ENCODE measurements around the gene RBM48. TPM values are rescaled to one million over a fixed set of nuclear protein-coding genes. Genes with fewer than 3 reads are reported as not detected.

RBM48 gene
- total and polyA plus RNA-seq, 9 of the 15 experiments (the other 6 are each of a cell fraction or from before 2014, with no cell fraction given) = 9.9 to 35.1 (median 16.3) TPM

DNA sequence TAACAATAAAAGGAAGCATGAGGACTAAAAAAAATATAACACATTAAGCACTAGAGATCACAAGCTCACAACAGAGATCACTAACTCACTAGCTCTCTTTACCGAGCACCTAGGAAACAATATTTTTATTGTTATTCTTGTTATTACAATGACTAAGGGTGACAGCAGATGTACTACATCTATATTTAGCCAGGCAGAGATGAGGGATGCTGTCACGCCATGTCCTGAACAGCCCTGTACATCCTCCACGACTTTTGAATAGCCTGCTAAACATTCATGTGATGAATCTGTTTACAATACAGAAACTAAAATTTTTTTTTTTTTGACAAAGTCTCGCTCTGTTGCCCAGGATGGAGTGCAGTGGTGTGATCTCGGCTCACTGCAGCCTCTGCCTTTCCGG is 38.9 kb downstream of the RBM48 start:
- POLR2A ChIA-PET = interaction anchor here (1.0 to 1.2 kb wide), 2 partner anchors 9 to 12 kb away, joined by 3 to 4 read pairs; no protein-coding TSS in a partner anchor
- Histone ChIP-seq H3K36me3 (ENCODE audit: control insufficient read depth, insufficient read depth, low read length) (peaks cover 83% of the 10 kb centered on the region), H3K9ac (ENCODE audit: insufficient read depth in 1 of 2, low read depth in 2 of 2, low read length in 2 of 2) (no peak overlapping the region), H3K4me3 (no peak overlapping the region), H3K4me2 (ENCODE audit: insufficient read depth, low read length) (no peak overlapping the region), H3K79me2 (ENCODE audit: control insufficient read depth, insufficient read depth, low read length) (no peaks in the 10 kb centered on the region), H2AFZ (ENCODE audit: low read depth, low read length) (no peak overlapping the region), H3K27me3 (ENCODE audit: control insufficient read depth in 2 of 2, insufficient read depth in 2 of 2, low read length in 2 of 2) (no peaks in the 10 kb centered on the region), H4K20me1 (replicated peaks; ENCODE audit: control insufficient read depth, insufficient read depth, low read length) (no peaks in the 10 kb centered on the region), H3K9me1 (ENCODE audit: control insufficient read depth, insufficient read depth, low read length) (no peaks in the 10 kb centered on the region), H3K4me1 (replicated peaks in 1 of 2; ENCODE audit: control insufficient read depth in 2 of 2, insufficient read depth in 2 of 2, low read length in 2 of 2) (no peaks in the 10 kb centered on the region), H3K27ac (ENCODE audit: extremely low read depth, low read depth, low read length) (no peak overlapping the region), H3K9me3 (replicated peaks; ENCODE audit: control insufficient read depth, insufficient read depth, low read depth, low read length) (no peaks in the 10 kb centered on the region)
- in situ Hi-C loops (cut with MboI) (no loop called here), intact Hi-C loops (cut with micrococcal nuclease) (loop anchor here (10.0 kb wide), 1 partner anchor 83 kb away; no protein-coding TSS in a partner anchor)
- TF ChIP-seq POLR2A (conservative IDR thresholded peaks at IDR 0.05) (0 out of 2 replicates have a peak, but pooled peaks have one; percentile 7), ZNF140 (CRISPR knock-in tag; IDR thresholded peaks at IDR 0.05) (no peak)
- FAIRE-seq (no peak), DNase-seq (ENCODE audit: extremely low read depth in 1 of 4, low spot score in 3 of 4) (no peak), ATAC-seq (no peak)
- 97% methylated on average over 6 of the region's 6 CpGs for WGBS (ENCODE audit: insufficient coverage, low coverage, missing lambda C conversion rate)
- BruUV-seq (replicated peaks) = no TSS peak
- CTCF ChIA-PET (ENCODE audit: low intra/inter-chr PET ratio) = no interaction called here

DNA sequence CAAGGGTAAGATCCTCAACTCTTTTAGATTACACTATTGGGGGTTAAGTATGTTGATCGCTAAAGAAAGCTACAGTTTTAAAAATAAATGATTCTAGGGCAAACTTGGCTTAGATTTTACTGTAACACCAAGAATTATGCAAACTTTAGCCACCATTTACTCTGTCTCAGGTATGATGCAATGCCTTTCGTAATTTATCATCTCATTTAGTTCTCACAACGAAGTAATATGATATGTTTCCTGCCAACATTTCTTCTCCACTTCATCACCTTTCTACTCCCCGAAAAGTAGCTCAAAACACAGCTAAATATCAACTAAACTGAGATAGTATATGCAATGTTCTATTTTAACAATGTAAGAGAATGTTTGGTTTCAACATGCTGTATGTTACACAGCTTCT is 40.5 kb downstream of the RBM48 start:
- H3K9ac ChIP-seq (ENCODE audit: insufficient read depth in 1 of 2, low read depth in 2 of 2, low read length in 2 of 2) = no peak overlapping the region
- intact Hi-C loops (cut with micrococcal nuclease) (loop anchor here (10.0 kb wide), 1 partner anchor 84 kb away; no protein-coding TSS in a partner anchor), in situ Hi-C loops (cut with MboI) (no loop called here)
- H3K9me1 ChIP-seq (ENCODE audit: control insufficient read depth, insufficient read depth, low read length) = no peaks in the 10 kb centered on the region
- no peak overlapping the region for H3K4me2 ChIP-seq (ENCODE audit: insufficient read depth, low read length)
- BruUV-seq (replicated peaks) = no TSS peak
- TF ChIP-seq ZNF609 (CRISPR knock-in tag; IDR thresholded peaks at IDR 0.05; ENCODE audit: borderline replicate concordance) = no peak
- peak; percentile 87 for TF ChIP-seq CEBPB (tag; IDR thresholded peaks at IDR 0.05)
- TF ChIP-seq, protein P1, sequence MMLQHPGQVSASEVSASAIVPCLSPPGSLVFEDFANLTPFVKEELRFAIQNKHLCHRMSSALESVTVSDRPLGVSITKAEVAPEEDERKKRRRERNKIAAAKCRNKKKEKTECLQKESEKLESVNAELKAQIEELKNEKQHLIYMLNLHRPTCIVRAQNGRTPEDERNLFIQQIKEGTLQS (IDR thresholded peaks at IDR 0.05) = peak; percentile 72
- TF ChIP-seq, protein P1 (CRISPR knock-in tag; conservative IDR thresholded peaks at IDR 0.05) = no peak
- no peak for TF ChIP-seq ZNF239 (CRISPR knock-in tag; IDR thresholded peaks at IDR 0.05)
- peak; percentile 25; the same call in 1 of the 2 replicates for TF ChIP-seq CEBPG (CRISPR knock-in tag; IDR thresholded peaks at IDR 0.05)
- peak; percentile 74 to 85 for TF ChIP-seq CEBPG (tag; conservative IDR thresholded peaks at IDR 0.05 in 1 of 2, IDR thresholded peaks at IDR 0.05 in 1 of 2)
- DNase-seq (ENCODE audit: extremely low read depth in 1 of 4, low spot score in 3 of 4) (no peak), ATAC-seq (no peak), FAIRE-seq (no peak)
- H3K27me3 ChIP-seq (ENCODE audit: control insufficient read depth in 2 of 2, insufficient read depth in 2 of 2, low read length in 2 of 2) = no peaks in the 10 kb centered on the region
- WGBS (ENCODE audit: insufficient coverage, low coverage, missing lambda C conversion rate) = 86% methylated on average over 4 of the region's 4 CpGs
- H2AFZ ChIP-seq (ENCODE audit: low read depth, low read length) = no peak overlapping the region
- ChIA-PET CTCF (ENCODE audit: low intra/inter-chr PET ratio) (no interaction called here), POLR2A (interaction anchor here (0.6 to 1.1 kb wide), 2 partner anchors 14 to 317 kb away, joined by 3 to 5 read pairs; no protein-coding TSS in a partner anchor)
- no peaks in the 10 kb centered on the region for H3K4me1 ChIP-seq (replicated peaks in 1 of 2; ENCODE audit: control insufficient read depth in 2 of 2, insufficient read depth in 2 of 2, low read length in 2 of 2)
- no peaks in the 10 kb centered on the region for H3K9me3 ChIP-seq (replicated peaks; ENCODE audit: control insufficient read depth, insufficient read depth, low read depth, low read length)
- H3K36me3 ChIP-seq (ENCODE audit: control insufficient read depth, insufficient read depth, low read length) = peaks cover 80% of the 10 kb centered on the region
- no peak overlapping the region for H3K4me3 ChIP-seq
- no peaks in the 10 kb centered on the region for H3K79me2 ChIP-seq (ENCODE audit: control insufficient read depth, insufficient read depth, low read length)
- H4K20me1 ChIP-seq (replicated peaks; ENCODE audit: control insufficient read depth, insufficient read depth, low read length) = no peaks in the 10 kb centered on the region
- no peak overlapping the region for H3K27ac ChIP-seq (ENCODE audit: extremely low read depth, low read depth, low read length)
